Measurements from ENCODE around the gene ZNF215.
"Not testable (repeated sequence)": the region's sequence is repeated elsewhere in the genome, so short reads cannot be mapped to it uniquely, and the experiment has no call there.

ZNF215 gene

GRCh38 chr11:6941970-6942369, 15.7 kb downstream of the ZNF215 start:
- no peak for DNase-seq (ENCODE audit: low spot score)

GRCh38 chr11:6943131-6943530, 16.9 kb downstream of the ZNF215 start:
- DNase-seq (ENCODE audit: low spot score), result peak; percentile 35

- DNase-seq (ENCODE audit: low spot score), result not testable (repeated sequence)
Measured at GRCh38 chr11:6954248-6954647, 28.0 kb downstream of the ZNF215 start.

GRCh38 chr11:6962141-6962540, 35.9 kb downstream of the ZNF215 start:
- no peak for DNase-seq (ENCODE audit: low spot score)

GRCh38 chr11:6962673-6963072, 36.4 kb downstream of the ZNF215 start:
- DNase-seq (ENCODE audit: low spot score), result no peak

- peak; percentile 46 for DNase-seq (ENCODE audit: low spot score)
Measured at GRCh38 chr11:6968816-6969215, 42.6 kb downstream of the ZNF215 start.

- DNase-seq (ENCODE audit: low spot score), result not testable (repeated sequence)
Measured at GRCh38 chr11:6969854-6970253, 43.6 kb downstream of the ZNF215 start.

GRCh38 chr11:6979365-6979764, 53.1 kb downstream of the ZNF215 start:
- no peak for DNase-seq (ENCODE audit: low spot score)

GRCh38 chr11:6986487-6986886, 60.3 kb downstream of the ZNF215 start:
- no peak for DNase-seq (ENCODE audit: low spot score)

- peak; percentile 16 for DNase-seq (ENCODE audit: low spot score)
Measured at GRCh38 chr11:6988506-6988905, 62.3 kb downstream of the ZNF215 start.

GRCh38 chr11:6991227-6991626, 65.0 kb downstream of the ZNF215 start:
- no peak for DNase-seq (ENCODE audit: low spot score)

GRCh38 chr11:6992026-6992425, 65.8 kb downstream of the ZNF215 start:
- DNase-seq (ENCODE audit: low spot score), result peak; percentile 38

- peak; percentile 27 for DNase-seq (ENCODE audit: low spot score)
Measured at GRCh38 chr11:6992457-6993417, 66.5 kb downstream of the ZNF215 start.

GRCh38 chr11:6995703-6996102, 69.5 kb downstream of the ZNF215 start:
- no peak for DNase-seq (ENCODE audit: low spot score)

- DNase-seq (ENCODE audit: low spot score), result peak; percentile 16
Measured at GRCh38 chr11:7004482-7004881, 78.3 kb downstream of the ZNF215 start.

All from GM03348 (cell line).